Measurements from ENCODE around the gene LNP1. TPM values are rescaled to one million over a fixed set of nuclear protein-coding genes. Genes with fewer than 3 reads are reported as not detected.
"Not testable (repeated sequence)": the region's sequence is repeated elsewhere in the genome, so short reads cannot be mapped to it uniquely, and the experiment has no call there.

LNP1 gene, protein sequence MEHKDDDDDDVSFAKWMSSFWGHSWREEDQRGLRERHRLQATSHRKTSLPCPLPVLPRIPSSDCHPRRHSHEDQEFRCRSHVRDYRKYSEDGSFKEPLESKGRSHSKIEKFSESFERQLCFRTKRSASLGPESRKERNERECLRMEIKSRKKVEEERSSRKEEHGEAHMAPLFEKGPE
- 2.6 TPM for total RNA-seq
- long read RNA-seq, transcript LNP1-201 (4 exons, 2,210 nt) = major isoform, 5 of 5 reads
- long read RNA-seq, partial matches to known transcripts = 0 of 5 reads
- long read RNA-seq, other reads (novel, unspliced or antisense) = 0 of 5 reads

- intact Hi-C loops (cut with DNase I) = loop anchor here (10.0 kb wide), 1 partner anchor 586 kb away; the partner anchor contains the start of gene CMSS1
- ATAC-seq (ENCODE audit: poor library complexity) (peak; percentile 97), DNase-seq (peak; percentile 99)
Observed at GRCh38 chr3:100400780-100401673, at the start of gene LNP1, which contains the start of gene TOMM70. LNP1 (plus strand) TSS chr3:100401539; CDS start chr3:100429730, 28,191 bp downstream. TOMM70 (minus strand) TSS chr3:100401089; CDS start chr3:100400949, 140 bp downstream.

- DNase-seq; ATAC-seq (ENCODE audit: poor library complexity); intact Hi-C loops (cut with DNase I): not testable (repeated sequence)
Observed at GRCh38 chr3:100351770-100352169, 49.6 kb upstream of the LNP1 start.

DNA sequence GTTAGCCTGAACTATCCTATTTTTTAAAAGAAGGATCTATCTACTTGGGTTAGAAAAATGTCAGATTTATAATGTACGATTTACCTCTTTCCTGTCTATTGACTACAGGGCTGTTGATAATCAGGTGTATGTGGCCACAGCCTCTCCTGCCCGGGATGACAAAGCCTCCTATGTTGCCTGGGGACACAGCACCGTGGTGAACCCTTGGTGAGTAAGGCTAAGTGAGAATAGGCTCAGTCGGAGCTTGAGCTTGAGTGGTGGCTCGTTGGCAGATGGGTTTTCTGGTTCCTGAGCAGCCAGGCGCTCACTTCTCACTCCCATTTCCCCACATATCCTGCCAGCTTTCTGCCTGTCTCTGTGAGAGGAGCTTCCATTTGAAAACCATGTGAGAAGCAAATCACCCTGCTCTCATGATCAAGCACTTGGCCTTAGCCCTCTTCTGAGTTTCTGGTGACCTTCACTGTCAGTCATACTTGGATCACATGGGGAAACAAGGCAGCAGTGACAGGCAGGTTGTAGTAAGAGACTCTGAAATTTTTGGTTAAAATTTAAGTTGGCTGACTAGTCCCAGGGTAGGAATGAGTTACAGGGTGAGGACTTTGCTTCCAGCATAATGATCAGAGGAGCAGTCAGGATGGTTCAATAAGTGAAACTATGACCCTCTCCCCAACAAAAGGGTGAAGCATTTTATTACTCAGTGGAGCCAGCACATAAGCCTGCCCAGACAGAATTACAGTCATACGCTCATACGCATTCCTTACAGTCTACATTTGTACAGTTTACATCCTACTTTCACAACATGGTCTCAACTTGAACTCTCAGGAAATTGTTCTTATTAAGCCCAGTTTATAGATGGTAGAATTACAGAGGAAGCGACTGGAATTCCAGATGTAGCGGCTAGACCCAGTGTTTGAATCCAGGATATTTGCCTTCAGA lies 48.8 kb upstream of the LNP1 start:
- intact Hi-C loops (cut with DNase I) = no loop called here
- DNase-seq (no peak), ATAC-seq (ENCODE audit: poor library complexity) (peak; percentile 29)

- no peak for DNase-seq
- intact Hi-C loops (cut with DNase I) = no loop called here
- ATAC-seq (ENCODE audit: poor library complexity) = no peak
Observed at GRCh38 chr3:100354850-100355249, 46.5 kb upstream of the LNP1 start.

DNA sequence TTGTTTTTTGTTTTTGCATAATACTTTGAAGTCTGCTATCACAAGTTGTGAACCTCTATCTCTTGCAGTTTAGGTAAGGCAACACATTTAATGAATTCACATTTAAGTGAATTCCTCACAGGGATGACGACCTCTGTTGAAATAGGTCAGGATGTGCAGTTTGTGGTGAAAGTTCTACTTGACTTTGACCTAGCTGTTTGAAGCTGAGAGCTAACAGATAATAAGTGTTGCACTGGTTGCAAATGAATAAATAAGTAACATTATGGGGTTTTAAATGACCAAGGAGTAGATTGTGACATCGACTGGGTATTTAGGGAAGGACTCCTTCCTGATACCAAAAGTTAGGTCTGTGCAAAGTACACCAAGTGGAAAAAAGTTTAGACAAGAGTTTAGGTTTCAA lies 42.9 kb upstream of the LNP1 start:
- DNase-seq (no peak), ATAC-seq (ENCODE audit: poor library complexity) (no peak)
- intact Hi-C loops (cut with DNase I) = no loop called here

DNA sequence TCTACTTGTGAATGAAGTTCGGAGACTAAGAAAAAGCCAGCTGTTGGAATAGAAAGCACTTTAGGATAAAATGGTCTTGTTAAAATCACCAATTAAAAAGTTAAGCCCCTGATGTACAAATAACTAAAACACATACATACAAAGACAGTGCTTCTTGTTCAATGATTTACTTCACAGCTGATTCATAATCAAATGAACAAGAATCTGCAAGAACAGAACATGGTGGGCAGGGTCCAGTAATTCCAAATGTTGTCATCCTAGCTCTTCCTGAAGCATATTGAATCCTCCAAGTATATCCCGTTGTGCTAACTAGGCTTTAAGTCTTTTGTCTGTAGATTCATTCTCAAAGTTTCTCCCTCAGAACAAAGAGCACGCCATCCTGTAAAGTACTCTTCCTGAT lies 42.3 kb upstream of the LNP1 start:
- no peak for ATAC-seq (ENCODE audit: poor library complexity)
- no peak for DNase-seq
- intact Hi-C loops (cut with DNase I) = no loop called here

DNA sequence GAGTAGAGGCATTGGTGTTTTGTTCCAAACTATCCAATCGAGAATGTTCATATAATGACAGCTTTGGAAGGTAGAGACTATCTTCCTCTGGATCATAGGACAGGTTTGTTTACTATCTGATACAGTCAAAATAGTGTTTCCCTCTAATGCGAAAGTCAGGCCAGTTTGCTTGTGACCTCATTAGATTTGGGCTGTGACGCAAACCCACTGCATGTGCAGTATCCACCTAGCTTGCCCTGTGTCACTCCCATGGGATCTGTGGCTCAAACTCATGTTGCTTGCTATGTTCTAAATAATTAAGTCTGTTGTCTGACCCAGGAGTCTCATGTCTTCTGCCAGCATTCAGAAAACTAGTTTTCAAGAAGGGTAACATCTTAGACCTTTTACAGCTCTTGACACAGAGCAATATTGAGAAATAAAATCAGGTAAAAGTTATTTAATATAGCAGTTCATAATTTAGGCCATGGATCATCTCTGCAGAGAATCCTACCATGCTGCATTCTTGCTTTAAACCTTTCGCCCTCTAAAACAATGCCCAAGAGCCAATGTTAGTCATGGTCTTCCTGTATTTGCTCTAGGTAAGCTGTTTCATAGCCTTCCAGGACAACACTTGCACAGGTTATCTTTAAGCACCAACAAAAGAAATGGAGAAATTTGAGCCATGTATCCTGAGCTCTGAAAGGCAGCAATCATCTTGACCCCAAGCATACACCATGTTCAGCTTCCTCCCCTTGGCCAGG lies 40.4 kb upstream of the LNP1 start:
- no peak for ATAC-seq (ENCODE audit: poor library complexity)
- intact Hi-C loops (cut with DNase I) = no loop called here
- no peak for DNase-seq

DNA sequence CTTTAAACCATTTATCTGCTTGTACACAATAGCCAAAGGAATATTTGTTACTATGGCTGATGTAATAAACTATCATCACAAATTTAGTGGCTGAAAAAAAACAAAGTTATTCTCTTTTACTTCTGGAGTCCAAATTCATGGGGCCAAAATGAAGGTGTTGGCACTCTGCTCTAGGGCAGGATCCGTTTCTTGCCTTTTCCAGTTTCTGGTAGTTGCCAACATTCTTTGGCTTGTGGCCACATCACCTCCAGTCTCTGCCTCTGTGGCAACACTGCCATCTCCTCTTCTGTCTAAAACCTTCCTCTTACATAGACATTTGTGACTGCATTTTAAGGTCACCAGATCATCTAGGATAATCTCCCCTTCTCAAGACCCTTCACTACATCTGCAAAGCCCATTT lies 39.4 kb upstream of the LNP1 start:
- DNase-seq (no peak), ATAC-seq (ENCODE audit: poor library complexity) (no peak)
- intact Hi-C loops (cut with DNase I) = no loop called here

- intact Hi-C loops (cut with DNase I) = no loop called here
- ATAC-seq (ENCODE audit: poor library complexity) = no peak
- no peak for DNase-seq
Observed at GRCh38 chr3:100364421-100364820, 36.9 kb upstream of the LNP1 start.

DNA sequence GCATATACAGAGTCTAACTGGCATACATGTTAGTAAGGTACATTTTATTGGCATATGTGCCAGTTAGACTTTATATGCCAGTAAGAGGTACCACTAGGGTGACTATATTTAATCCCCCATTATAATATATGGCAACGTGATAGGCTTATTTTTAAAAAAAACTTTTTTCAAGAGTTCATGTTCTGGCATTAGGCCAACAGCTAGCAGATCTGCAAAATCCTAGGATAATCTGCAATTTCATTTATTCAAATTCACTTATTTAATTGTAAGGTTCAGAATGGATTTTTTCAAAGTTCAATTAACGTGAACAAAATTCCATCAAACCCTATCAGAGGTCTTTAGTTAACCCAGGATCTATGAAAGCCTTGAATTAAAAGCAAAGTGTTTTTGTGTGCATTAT lies 34.9 kb upstream of the LNP1 start:
- intact Hi-C loops (cut with DNase I) = no loop called here
- ATAC-seq (ENCODE audit: poor library complexity) (no peak), DNase-seq (no peak)

DNA sequence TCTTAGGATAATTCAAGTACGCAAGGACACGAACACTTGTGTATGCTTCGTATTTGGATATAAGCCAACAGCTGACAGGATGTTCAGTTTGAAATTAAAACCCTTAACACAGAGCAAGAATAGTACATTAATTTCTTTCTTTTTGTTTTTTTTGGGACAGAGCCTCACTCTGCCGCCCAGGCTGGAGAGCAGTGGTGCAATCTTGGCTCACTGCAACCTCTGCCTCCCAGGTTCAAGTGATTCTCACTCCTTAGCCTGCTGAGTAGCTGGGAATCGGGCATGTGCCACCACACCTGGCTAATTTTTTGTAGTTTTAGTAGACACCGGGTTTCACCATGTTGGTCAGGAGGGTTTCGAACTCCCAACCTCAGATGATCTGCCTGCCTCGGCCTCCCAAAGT lies 32.9 kb upstream of the LNP1 start:
- intact Hi-C loops (cut with DNase I) = no loop called here
- DNase-seq = no peak
- no peak for ATAC-seq (ENCODE audit: poor library complexity)

DNA sequence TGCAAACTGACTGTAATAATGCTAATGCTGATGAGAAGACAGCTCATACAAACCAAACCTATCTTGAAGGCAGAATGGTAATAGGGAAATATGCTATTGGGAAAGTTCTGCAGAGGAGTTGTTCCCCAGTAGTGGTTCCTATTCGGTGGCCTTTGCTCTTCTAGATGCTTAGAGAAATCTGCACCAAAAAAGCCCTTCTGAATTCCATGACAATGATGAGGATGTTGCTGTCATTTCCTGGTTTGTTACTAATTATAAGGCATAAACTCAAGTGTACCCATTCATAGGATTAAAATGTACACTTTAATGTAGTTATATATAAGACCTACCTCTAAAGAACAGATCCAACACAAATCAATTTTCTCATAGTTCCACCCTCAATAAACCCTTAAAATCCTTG lies 30.6 kb upstream of the LNP1 start:
- intact Hi-C loops (cut with DNase I) = no loop called here
- ATAC-seq (ENCODE audit: poor library complexity) = no peak

GRCh38 chr3:100374521-100374920 lies 26.8 kb upstream of the LNP1 start:
- intact Hi-C loops (cut with DNase I) = no loop called here
- no peak for ATAC-seq (ENCODE audit: poor library complexity)
- no peak for DNase-seq

More for the DNA sequence above, 30.6 kb upstream of the LNP1 start:
- no peak for DNase-seq

- ATAC-seq (ENCODE audit: poor library complexity) = no peak
- intact Hi-C loops (cut with DNase I) = no loop called here
- no peak for DNase-seq
Observed at GRCh38 chr3:100376301-100376700, 25.0 kb upstream of the LNP1 start.

GRCh38 chr3:100384733-100385525 lies 16.4 kb upstream of the LNP1 start:
- DNase-seq (no peak), ATAC-seq (ENCODE audit: poor library complexity) (no peak)
- intact Hi-C loops (cut with DNase I) = no loop called here

GRCh38 chr3:100386437-100387074 lies 14.8 kb upstream of the LNP1 start:
- DNase-seq (no peak), ATAC-seq (ENCODE audit: poor library complexity) (peak; percentile 83)
- intact Hi-C loops (cut with DNase I) = no loop called here

- intact Hi-C loops (cut with DNase I) = no loop called here
- DNase-seq = no peak
- ATAC-seq (ENCODE audit: poor library complexity) = no peak
Observed at GRCh38 chr3:100389025-100389424, 12.3 kb upstream of the LNP1 start.

Measured in Right ventricle myocardium superior (tissue), 1 donor.